GM20000 (cell line): Measurements from ENCODE around the gene PIK3CD.

ENCODE experiments used
- DNase-seq: peaks from one replicate; pipeline ENCODE4 v3.0.0; 2012; ENCODE audit warnings: low spot score
- CTCF ChIP-seq: IDR thresholded peaks from 2 replicates; pipeline ENCODE4 v1.5.1; 2012; ENCODE audit warnings: mild to moderate bottlenecking, control low read depth; ENCODE audit errors: extremely low read depth, missing control alignments

Gene PIK3CD

GRCh38 chr1:9733160-9733789, 81.7 kb downstream of the PIK3CD start:
- TF ChIP-seq CTCF = no peak
- no peak for DNase-seq

GRCh38 chr1:9735800-9736199, 84.3 kb downstream of the PIK3CD start:
- DNase-seq = no peak
- no peak for TF ChIP-seq CTCF

GRCh38 chr1:9736241-9736640, 84.7 kb downstream of the PIK3CD start:
- no peak for DNase-seq
- no peak for TF ChIP-seq CTCF

GRCh38 chr1:9737057-9737456, 85.5 kb downstream of the PIK3CD start:
- DNase-seq = no peak
- TF ChIP-seq CTCF = no peak

GRCh38 chr1:9737671-9738070, 86.1 kb downstream of the PIK3CD start:
- DNase-seq = no peak
- TF ChIP-seq CTCF = no peak

- TF ChIP-seq CTCF = no peak
- DNase-seq = no peak
Observed at GRCh38 chr1:9744106-9744799, 92.7 kb downstream of the PIK3CD start.

GRCh38 chr1:9746211-9746610, 94.7 kb downstream of the PIK3CD start:
- no peak for DNase-seq

More at GRCh38 chr1:9746211-9746610, 94.7 kb downstream of the PIK3CD start:
- no peak for TF ChIP-seq CTCF
